Globus pallidus (tissue), 1 donor: Measurements from ENCODE around the gene SORCS2.

Experiments used
- DNase-seq: peaks from one replicate; pipeline ENCODE4 v3.0.0-alpha.2; 2015; ENCODE audit warnings: low spot score

Gene SORCS2

GRCh38 chr4:7510538-7510937 lies 318.2 kb downstream of the SORCS2 start:
- no peak for DNase-seq

- DNase-seq, result no peak
Observed at GRCh38 chr4:7511525-7511924, 319.2 kb downstream of the SORCS2 start.

- no peak for DNase-seq
Observed at GRCh38 chr4:7512428-7512827, 320.1 kb downstream of the SORCS2 start.

GRCh38 chr4:7512946-7513345 lies 320.6 kb downstream of the SORCS2 start:
- DNase-seq, result no peak

- DNase-seq, result no peak
Observed at GRCh38 chr4:7513671-7514070, 321.3 kb downstream of the SORCS2 start.

GRCh38 chr4:7514281-7514680 lies 321.9 kb downstream of the SORCS2 start:
- no peak for DNase-seq

- DNase-seq, result no peak
Observed at GRCh38 chr4:7514789-7515188, 322.5 kb downstream of the SORCS2 start.

- DNase-seq, result no peak
Observed at GRCh38 chr4:7515390-7515902, 323.1 kb downstream of the SORCS2 start.

- no peak for DNase-seq
Observed at GRCh38 chr4:7516096-7516772, 323.9 kb downstream of the SORCS2 start.

- no peak for DNase-seq
Observed at GRCh38 chr4:7516773-7517144, 324.4 kb downstream of the SORCS2 start.

- DNase-seq, result peak; percentile 18
Observed at GRCh38 chr4:7518871-7519637, 326.7 kb downstream of the SORCS2 start.

- DNase-seq, result no peak
Observed at GRCh38 chr4:7519638-7520376, 327.5 kb downstream of the SORCS2 start.

GRCh38 chr4:7521666-7522065 lies 329.3 kb downstream of the SORCS2 start:
- no peak for DNase-seq

- no peak for DNase-seq
Observed at GRCh38 chr4:7522452-7523220, 330.3 kb downstream of the SORCS2 start.

GRCh38 chr4:7523526-7523925 lies 331.2 kb downstream of the SORCS2 start:
- no peak for DNase-seq

- no peak for DNase-seq
Observed at GRCh38 chr4:7524064-7524682, 331.8 kb downstream of the SORCS2 start.

- DNase-seq, result no peak
Observed at GRCh38 chr4:7524843-7525242, 332.5 kb downstream of the SORCS2 start.

- DNase-seq, result no peak
Observed at GRCh38 chr4:7526491-7526890, 334.2 kb downstream of the SORCS2 start.

GRCh38 chr4:7526929-7527535 lies 334.7 kb downstream of the SORCS2 start:
- no peak for DNase-seq

- DNase-seq, result no peak
Observed at GRCh38 chr4:7529368-7530080, 337.2 kb downstream of the SORCS2 start.
